OCI-LY7 (cell line): ENCODE data around the gene DLGAP4.

Source experiments
- CTCF ChIP-seq: fragments of 200-600 bp; sonication (generic); conservative IDR thresholded peaks from 2 replicates; pipeline ENCODE4 v1.5.1; 2014; ENCODE audit warnings: mild to moderate bottlenecking, antibody characterized with exemption, low read length, moderate library complexity, mixed read lengths
- EZH2phosphoT487 ChIP-seq: fragments of 200-600 bp; sonication (generic); IDR thresholded peaks from 2 replicates; pipeline ENCODE4 v1.6.1; 2018; ENCODE audit warnings: low read depth, borderline replicate concordance, mild to moderate bottlenecking, mixed run types, antibody characterized with exemption, low read length, moderate library complexity, mixed read lengths

DNA sequence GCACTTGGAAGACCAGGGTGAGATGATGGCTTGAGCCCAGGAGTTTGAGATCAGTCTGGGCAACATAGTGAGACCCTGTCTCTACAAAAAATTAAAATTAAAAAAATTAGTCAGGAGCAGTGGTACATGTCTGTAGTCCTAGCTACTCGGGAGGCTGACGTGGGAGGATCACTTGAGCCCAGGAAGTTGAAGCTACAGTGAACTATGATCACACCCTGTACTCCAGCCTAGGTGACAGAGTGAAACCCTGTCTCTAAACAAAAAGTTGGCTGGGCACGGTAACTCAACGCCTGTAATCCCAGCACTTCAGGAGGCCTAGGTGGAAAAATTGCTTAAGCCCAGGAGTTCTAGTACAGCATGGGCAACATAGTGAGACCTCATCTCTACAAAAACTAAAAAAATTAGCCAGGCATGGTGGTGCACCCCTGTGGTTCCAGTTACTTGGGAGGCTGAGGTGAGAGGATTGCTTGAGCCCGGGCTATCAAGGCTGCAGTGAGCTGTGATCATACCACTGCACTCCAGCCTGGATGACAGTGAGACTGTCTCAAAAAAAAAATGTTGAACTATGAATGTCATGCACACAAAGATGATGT, 174.4 kb downstream of the DLGAP4 start:
- TF ChIP-seq CTCF (no peak), EZH2phosphoT487 (no peak)
